DND-41 (cell line): ENCODE results near the gene BACH2.

Experiments used
- CTCF ChIP-seq: IDR thresholded peaks from 2 replicates; pipeline ENCODE4 v1.5.1; 2012; ENCODE audit warnings: borderline replicate concordance, low read length, moderate library complexity, mild to moderate bottlenecking; ENCODE audit not compliant: poor library complexity, severe bottlenecking; ENCODE audit errors: extremely low read depth
- EZH2 ChIP-seq: IDR thresholded peaks from 3 replicates; pipeline ENCODE4 v1.6.1; 2012; ENCODE audit warnings: borderline replicate concordance, low read depth, mild to moderate bottlenecking, moderate library complexity, low read length, inconsistent platforms; ENCODE audit not compliant: severe bottlenecking

DNA sequence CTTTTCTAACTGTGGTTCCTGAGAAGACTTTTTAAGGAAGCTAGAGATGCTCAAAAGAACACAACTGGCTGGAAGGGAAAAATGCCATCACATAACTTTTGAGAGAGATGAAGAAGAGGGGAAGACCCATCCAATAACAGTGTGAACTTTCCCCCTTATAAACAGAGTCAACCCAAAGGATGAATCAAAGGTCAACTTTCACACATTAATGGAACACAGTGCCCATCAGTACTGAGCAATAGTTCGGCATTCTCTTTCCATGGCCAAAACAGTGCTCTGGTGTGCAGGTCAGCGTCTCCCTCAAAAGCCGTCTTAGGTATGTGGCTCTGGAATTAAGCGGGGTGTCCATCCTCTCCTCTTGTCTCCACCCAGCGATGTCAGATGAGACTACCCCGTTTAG is 272.0 kb downstream of the BACH2 start:
- TF ChIP-seq CTCF (no peak), EZH2 (no peak)
